GM21381 (cell line): ENCODE data around the gene L3MBTL4.
"Not testable (repeated sequence)": the region's sequence is repeated elsewhere in the genome, so short reads cannot be mapped to it uniquely, and the experiment has no call there.

Source experiments
- ATAC-seq: cut with Tn5 transposase; IDR thresholded peaks from one replicate; pipeline ENCODE4 v1.9.1; 2021; ENCODE audit warnings: mild to moderate bottlenecking, moderate library complexity; ENCODE audit not compliant: unreplicated experiment

The L3MBTL4 gene

DNA sequence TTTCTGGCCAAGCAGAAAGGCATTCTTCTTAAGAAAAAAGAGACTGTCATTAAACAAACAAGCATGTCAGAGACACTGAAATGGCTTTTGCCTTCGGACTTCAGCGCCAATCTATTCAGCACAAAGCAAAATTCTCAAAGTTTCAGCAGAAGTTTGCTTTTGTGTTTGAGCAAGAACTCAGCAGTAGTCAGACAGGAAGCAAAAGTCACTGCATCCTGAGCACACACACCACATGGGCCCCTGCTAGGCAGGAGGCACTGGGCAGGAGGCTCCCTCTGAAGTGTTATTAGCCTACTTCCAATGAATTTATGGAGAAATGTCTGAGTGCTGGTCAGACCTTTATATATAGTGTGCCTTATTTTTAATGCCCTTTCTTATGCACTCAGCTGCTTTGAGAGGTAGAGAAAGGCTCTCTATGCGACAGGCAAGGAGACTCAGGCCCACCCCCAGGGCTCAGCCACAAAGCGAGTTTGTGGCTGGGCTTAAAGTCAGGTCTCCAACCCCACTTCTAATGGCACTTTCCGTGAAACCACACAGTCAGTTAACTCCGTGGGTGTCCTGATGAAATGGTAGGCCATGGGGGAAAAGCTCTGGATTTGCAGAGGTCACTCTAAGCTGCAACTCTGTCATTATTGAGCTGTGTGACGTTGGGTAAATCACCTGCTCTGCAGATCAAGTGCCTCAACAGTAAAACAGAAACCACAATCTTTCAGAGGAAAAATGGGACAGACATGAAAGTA is 358.4 kb downstream of the L3MBTL4 start:
- no peak for ATAC-seq

DNA sequence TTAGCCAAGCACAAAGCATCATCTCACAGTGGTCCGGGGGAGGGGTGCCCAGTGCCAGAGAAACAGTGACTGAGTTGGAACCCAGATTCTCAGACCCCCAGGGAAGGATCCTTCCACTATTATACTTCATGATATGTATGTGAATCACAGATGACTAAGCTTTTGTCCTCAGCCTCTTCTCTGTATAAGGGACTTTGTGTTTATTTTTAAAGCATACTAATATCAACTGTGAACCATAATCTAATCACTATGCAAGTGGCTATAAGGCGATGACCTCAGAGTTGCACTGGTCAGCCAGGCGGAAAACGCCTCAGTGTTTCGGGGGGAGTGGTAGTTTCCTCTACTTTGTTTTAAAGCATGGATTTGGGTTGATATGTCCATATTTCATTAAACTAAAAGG is 359.0 kb downstream of the L3MBTL4 start:
- ATAC-seq = no peak

DNA sequence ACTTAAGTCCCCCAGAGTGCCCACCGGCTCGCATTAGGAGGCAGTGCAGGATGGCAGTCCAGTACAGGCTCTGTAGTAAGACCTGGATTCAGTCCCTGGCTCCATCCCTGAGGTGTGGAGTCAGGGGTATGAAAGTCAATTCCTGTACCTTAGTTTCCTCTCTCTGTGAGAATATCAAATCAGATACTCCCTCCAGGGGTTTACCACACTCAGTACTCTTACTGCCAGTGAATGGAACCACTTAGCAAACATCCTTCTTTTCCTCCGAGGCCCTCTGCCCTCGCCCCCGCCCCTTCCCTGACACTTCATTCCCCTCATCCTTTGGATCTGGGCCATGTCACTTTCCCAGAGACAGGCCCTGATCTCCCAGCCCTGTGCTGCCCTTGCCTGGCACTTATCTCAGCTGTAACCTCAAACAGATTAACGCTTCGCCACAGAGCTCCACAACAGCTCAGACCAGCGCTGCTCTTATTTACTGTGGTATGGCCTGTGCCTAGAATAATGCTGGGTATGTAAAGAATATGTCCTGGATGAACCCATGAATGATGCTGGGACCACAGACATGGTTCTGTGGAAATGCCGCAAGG is 360.4 kb downstream of the L3MBTL4 start:
- no peak for ATAC-seq

DNA sequence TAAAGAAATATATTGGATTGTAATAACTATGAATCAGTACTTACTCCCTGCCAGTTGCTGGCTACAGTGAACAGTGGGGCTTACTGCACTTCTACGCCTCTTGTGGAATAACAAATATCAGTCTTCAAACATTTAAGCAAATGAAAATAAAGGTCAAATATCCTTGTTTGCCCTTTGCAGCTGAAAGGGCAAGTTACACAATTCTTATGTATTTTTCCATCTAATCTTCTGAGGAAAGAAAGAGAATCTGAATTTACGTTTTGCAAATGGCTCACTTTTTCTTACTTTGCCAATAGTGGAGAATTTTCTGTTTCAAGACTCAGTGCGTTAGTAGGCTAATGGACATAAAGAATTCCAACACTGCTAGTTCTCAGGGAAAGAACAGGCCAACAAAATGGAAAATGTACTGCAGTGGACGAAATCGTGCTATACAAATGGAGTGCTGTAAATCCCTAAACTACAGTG is 362.2 kb downstream of the L3MBTL4 start:
- no peak for ATAC-seq

DNA sequence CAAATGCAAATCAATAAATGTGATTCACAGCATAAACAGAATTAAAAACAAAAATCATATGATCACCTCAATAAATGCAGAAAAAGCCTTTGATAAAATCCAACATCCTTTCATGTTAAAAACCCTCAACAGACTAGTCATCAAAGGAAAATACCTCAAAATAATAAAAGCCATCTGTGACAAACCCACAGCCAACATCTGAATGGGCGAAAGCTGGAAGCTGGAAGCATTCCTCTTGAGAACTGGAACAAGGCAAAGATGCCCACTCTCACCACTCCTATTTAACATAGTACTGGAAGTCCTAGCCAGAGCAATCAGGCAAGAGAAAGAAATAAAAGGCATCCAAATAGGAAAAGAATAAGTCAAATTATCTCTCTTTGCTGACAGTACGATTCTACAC is 367.1 kb downstream of the L3MBTL4 start:
- ATAC-seq = not testable (repeated sequence)

DNA sequence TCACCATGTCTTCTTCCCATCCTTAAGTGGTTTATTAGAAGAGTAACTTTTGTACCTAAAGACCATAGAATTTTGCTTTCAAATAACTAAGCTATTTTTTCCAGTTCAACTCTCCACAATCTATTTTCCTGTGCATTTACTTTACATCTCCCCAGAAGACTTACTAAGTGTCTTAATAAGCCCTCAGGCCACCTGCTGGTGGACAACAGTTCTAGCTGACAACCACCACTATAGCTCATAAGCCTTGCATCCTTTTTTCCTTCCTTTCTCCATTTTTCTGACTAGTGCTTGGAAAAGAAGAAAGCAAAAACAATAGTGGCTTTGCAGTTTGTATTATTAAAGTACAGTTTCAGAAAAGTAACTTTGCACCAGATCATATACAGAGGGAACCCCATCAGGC is 369.9 kb downstream of the L3MBTL4 start:
- ATAC-seq = no peak

DNA sequence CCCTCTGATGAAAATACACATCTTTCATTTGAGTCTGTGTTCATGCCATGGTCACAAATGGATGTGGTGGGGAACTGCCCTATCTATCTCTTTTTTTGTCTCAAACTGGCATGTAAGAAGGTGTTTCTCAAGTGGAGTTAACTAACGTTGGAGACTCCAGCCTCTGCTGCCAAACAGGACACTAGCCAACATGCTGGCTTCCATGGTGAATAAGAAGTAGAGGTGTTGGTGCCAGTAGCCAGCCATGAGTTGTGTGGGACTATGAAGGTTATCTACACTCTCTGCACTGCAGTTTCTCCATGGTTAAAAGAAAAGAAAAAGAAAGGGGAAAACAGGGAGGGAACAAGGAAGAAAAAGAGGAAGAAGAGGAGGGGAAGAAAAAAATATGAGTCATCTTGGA is 370.4 kb downstream of the L3MBTL4 start:
- no peak for ATAC-seq

DNA sequence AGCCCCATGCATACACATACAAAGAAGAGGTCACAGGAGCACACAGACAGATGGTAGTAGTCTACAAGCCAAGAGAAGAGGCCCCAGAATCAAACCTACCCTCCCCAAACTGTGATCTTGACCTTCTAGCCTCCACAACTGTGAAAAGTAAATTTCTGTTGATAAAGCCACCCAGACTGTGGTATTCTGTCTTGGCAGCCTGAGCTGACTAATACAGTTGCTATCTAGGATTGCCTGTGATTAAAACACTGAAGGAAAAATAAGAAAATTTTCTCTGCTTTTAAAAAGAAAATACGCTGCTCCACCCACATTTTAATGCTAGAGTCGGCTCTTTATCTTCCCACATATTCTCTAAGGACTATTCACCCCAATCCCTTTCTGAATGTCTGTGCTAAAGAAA is 375.7 kb downstream of the L3MBTL4 start:
- no peak for ATAC-seq

DNA sequence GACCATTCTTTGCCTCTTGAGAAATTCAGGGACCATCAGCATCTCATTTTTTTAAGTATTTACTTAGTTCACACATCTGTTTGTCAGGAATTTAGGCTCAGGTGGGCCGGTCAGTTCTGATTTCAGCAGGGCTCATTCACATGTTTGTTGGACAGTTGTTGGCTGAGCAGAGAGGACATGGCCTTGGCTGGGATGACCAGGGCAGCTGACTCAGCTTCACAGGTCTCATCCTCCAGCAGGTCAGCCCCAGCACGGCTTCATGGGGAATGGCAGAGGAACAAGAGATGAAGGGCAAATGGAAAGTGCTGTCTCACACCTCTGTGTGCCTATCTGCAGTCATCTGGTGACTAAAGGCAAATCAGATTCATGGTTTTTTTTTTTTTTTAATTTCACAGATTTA is 383.3 kb downstream of the L3MBTL4 start:
- ATAC-seq = no peak

DNA sequence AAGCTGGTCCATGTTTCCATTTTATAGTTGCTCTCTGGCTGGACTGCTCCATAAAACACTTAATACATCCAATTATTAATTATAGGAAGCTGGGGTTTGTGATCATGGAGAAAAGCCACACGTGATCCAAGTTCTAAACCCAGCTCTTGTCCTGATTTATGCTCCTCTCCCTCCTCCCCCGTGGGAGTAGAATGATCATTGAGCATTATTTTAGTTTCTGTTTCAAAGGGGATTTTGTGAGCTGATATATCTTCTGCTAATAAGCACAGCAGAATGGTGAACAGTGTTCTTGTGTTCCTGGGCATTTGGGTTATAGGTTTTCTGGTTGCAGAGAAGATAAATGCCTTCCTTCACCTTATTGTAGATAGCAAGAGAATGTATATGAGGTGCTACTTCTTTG is 383.7 kb downstream of the L3MBTL4 start:
- no peak for ATAC-seq

DNA sequence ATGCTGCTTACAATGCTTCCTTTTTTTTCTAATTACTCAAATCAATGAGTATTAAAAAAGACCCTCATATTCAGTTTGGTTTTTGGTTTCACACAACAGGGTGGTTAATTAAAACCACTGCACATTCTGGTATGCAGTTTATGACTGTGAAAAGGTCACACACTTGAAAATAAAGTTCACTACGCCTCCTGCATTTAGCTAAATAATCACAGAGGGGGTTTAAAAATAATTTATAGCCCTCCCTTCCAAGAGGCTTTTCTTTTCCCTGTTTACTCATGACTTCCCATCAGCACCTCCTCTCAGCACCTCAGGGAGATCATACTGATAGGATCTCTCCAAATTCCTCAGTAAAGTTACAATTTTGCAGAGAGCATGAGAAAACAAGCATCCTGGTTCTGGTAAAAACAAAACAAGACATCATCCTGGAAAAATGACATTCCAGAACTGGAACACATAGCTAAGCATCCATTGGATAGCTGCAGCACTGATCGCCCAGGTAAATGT is 389.9 kb downstream of the L3MBTL4 start:
- ATAC-seq = no peak

DNA sequence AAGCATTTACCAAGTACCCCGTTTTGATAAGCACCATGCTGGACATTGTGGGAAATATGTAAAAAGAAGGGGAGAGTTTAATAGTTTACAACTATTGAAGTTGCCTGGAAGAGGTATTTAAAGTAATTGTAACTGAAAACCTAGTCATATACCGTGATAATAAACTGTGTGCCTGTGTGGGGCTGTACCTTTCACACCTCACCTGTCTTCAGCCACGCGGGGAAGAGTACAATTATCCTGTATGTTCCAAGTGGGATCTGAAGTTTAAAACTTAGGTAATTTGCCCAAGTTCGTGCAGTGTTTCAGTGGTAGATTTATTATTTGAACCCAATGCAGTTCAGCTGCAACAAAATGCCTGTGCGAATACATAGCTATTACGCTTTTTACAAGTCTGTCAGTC is 391.2 kb downstream of the L3MBTL4 start:
- ATAC-seq = no peak

DNA sequence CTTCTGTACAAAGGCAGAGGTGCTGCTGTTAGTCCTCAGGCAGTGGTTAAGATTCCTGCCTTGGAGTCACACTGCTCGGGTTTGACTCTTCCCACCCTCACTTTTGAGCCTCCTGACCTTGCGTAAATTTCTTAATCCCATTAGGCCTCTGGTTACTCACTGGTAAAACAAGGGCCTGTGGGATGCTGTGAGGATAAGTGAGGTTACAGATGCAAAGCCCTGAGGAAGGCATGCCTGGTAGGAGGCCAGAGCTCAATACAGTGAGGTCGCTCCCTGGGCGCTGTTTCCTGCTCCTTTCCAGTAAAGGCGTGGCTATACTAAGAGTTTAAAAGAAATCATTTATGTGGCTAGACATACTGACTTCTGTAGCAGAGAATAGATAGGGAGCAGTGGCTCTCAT is 391.9 kb downstream of the L3MBTL4 start:
- no peak for ATAC-seq

DNA sequence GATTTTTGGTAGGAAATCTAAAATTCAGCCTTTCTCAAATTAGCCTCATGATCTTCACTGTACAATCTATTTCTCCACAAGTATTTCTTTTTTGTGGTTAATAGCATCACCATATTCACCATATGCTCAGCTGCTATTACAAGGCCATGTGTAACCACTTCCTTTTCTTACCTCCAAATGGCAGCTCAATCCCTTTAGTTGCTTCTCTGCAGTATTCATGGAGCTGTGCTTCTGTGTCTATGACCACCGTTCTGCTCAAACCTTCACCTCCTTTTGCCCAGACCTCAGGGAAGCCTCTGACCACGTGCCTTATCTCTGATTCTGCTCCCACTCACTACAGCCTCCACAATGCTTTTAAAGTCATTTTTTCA is 392.7 kb downstream of the L3MBTL4 start:
- no peak for ATAC-seq

DNA sequence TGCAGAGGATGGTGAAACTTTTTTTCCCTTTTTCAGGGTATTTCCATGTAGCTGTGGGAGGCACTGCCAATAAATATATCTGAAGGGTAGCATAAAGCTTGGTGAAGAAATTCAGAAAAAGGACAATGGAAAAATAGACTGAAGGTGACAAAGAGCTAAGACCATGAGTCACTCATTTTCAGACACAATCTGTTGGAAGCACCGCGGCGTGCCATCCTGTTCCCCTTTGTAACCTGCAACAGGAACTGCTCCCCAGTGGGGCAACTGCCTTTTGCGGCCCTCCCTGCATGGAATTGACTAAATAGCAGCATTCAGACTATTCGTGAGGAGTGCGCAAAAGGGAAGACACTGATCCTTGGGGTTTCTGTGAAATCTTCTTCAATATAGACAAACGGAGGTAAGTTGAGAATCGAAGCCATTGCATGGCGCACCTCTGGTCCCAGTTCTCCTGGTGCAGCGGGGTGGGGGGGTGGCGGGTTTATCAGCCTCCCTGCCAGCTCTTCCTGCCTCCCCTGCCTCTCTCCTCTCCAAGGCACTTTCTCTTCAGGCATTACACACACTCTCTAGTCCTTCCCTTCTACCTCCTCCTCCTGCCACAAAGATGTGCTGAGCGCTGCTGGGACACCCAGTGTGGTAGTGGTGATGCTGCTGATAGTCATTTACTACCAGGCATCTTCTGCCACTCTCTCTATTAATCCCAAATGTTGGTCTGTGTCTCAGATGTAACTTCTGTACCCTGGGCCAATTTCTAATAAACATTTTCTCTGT is 393.2 kb downstream of the L3MBTL4 start:
- ATAC-seq = no peak

DNA sequence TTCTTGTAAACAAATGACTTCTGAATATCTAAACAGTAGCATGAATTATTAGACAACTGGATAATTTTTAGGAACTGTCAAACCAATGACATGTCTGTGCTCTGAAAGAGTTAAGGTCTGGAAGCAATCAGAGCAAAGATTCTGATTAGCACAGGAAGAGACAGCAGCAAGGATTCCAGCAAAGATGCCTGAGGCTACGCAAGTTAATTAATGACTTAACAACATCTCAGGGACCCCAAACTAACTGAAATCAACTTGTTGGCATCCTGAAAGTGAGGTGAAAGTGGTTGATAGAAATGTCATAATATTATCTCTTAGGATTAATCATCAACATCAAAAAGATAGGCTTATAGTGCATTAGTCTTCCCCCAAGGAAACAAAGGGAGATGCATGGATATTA is 396.0 kb downstream of the L3MBTL4 start:
- no peak for ATAC-seq

DNA sequence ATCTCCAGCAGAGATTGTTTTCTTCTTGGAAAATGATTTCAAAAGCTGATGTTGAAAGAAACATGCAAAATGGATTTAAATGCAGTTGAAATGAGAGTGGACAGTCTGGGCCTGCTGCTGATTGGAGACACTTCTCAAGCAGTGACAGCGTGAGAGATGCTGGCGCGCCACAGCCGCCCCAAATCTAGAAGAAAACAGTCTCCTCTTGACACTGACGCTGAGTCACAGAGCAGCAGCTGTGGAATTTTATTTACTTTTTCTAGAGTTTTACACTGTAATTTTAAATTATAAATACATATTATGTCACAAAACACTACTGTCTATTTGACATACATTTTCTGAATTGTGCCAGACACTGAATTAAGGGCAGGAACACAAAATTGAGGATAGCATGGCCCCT is 397.5 kb downstream of the L3MBTL4 start:
- ATAC-seq = no peak

DNA sequence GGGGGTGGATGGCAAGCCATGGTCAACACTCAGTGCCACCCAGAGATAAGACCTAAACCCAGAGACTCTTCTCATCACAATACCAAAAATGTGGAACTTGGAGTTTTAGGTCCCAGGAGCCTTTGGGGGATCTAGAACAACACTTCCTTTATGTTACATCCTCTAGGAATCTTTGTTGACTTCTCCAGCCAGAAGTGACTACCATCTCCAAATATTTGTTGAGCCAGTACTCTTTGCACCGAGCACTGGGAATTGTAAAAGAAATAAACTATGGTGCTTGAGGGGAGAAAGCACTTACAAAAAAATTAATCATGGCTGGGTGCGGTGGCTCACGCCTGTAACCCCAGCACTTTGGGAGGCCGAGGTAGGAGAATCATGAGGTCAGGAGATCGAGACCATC is 399.3 kb downstream of the L3MBTL4 start:
- ATAC-seq = no peak

DNA sequence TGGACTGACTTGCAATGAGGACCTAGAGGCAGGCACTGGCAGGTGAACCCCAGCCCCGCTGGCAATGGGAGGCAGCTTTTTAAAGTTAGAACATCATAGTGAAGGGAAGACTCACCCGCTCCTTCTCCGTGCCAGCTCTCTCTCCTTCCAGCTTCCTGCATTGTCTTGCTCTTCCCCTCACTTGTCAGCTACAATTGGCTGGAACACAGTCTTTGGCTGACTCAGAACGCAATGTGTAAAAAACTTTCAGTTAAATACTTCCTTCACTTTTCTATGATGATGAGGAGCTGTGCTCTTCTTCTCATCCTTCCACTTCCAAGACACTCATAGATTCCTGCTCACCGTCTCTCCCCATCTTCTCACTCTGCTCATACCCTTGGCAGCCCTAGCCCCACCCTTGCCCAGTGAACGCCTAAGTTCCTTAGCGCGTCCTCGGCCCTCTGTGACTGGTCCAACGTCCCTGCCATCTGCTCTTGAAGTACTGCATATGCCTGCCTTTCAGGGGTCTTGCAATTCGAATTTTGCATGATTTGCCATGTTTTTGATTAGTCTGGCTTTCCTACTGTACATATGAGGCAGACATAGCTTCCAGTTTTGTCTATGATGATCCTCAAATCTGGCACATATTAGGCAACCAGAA is 401.4 kb downstream of the L3MBTL4 start:
- ATAC-seq = no peak

DNA sequence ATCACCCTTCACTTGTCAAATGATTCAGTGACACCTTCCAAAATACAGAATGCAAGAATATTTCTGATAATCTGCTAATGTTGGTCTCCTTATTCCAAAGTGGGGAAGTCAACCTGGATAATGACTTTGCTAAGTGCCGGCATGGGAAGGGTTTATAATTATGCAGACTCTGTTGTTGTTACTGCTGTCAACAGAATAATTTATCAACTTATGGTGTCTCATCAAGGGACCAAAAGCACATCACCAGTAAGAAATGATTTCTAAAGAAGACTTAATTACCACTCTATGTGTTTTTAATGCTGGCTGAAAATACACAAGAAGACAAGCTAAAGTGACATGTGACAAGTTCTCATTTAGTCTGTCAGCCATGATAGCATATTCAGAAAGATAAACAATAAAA is 403.8 kb downstream of the L3MBTL4 start:
- no peak for ATAC-seq

DNA sequence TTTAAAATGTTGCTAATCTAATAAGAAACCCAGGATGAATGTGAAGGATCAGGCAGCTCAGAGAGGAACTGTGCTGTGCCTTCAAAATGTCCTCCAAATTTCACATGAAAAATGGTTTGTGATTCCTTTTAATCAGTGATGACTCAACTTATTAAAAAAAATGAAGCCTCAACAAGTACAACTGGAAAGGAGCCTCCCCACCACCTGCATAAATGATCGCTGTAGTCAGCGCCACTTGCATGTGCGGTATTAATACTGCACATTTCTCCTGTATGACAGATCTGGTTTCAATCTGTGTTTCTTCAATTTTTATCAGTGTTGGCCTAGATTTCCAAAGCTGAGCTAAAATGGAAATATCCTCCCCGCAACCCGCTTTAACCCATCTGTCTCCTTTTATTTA is 404.4 kb downstream of the L3MBTL4 start:
- ATAC-seq = no peak
